ENCODE data around the gene CABLES1.
"Not testable (repeated sequence)": the region's sequence is repeated elsewhere in the genome, so short reads cannot be mapped to it uniquely, and the experiment has no call there.

CABLES1 gene

DNA sequence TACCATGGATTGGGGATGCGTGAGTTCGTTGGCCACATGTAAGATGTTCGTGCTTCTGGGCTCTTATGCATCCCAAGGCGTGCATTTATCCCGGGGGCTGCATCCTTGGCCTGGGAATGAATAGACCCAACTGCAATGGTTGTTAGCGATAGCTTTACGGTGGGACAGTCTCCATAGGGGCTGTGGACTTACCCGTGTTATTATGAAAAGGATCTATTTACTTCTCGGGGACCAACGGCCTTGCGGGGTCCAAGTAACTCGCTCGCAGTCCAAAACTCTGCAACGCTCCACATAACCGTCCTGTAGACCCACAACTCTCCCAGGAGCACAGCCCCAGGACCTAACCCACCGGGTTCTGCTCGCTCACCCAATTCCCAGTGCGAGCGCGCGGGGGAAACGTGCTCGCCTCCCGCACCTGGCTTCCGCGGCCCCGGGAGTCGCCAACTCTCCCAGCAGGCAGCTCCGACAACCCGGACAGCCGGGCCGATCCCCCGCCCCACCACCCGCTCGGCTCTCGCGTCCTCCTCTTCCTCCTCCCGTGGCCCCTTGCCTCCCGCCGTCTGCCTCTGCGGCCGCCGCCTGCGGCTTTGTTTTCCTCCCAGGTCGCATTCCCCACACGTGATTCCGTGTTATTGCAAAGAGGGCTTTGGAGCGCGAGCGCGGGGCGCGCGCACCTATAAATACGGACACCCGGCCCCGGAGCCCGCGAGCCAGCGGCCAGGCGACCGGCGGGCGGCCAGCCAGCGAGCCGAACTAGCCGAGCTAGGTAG lies at the start of gene CABLES1:
CABLES1 (plus strand) TSS at position 706 of the 770 bp plus-strand sequence. CDS start 278 bp downstream, outside the sequence.
- DNase-seq (ENCODE audit: low read depth in 2 of 2): no peak

DNA sequence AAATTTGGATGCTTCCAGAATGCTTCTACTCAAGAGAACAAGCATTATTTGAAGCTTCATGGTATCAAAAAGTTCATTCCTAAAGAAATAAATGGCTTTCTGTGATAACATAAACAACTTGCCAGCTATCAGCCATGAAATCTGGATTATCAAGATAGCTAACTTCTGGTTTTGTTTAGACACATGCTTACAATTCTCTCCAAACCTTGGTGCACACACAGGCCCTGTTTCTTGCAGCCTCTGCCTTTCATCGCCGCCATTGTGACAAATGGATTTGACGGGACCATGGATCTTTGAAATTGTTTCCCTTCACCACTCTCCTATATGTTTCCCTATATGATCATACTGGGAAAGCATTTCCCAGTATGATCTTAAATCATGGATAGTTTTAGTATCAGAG lies 47.9 kb upstream of the CABLES1 start:
- DNase-seq (ENCODE audit: low read depth in 2 of 2): no peak

- no peak for DNase-seq (ENCODE audit: low read depth in 2 of 2)
Measured at GRCh38 chr18:23088310-23088709, 47.0 kb upstream of the CABLES1 start.

DNA sequence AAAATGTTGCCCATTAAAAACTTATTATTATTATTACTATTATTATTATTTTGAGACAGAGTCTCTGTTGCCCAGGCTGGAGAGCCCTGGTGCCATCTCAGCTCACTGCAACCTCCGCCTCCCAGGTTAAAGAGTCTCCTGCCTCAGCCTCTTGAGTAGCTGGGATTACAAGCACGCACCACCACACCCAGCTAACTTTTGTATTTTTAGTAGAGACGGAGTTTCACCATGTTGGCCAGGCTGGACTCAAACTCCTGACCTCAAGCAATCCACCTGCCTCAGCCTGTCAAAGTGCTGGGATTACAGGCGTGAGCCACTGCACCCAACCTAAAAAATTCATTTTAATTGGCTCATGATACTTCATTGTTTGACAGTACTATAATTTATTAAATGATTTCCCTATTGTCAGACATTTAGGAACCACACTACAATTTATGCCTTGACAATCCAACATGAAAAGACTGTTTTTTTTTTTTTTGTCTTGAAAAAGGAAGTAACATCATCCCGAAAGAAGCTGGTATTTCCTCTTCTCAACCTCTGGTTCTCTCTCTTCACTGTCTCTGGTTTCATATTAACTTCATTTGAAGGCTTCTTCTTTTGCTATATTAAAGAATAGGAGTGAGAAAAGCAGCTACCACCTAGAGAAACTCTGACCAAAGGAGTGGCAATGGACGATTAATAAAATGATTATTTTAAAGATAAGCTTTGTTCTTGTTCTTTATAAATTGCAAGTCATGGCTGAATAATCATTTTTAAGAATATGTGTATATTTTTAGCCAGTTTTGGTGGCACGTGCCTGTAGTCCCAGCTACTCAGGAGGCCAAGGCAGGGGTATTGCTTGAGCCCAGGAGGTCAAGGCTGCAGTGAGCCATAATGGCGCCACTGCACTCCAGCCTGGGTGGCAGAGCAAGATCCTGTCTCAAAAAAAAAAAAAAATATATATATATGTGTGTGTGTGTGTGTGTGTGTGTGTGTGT lies 44.0 kb upstream of the CABLES1 start:
- not testable (repeated sequence) for DNase-seq (ENCODE audit: low read depth in 2 of 2)

DNA sequence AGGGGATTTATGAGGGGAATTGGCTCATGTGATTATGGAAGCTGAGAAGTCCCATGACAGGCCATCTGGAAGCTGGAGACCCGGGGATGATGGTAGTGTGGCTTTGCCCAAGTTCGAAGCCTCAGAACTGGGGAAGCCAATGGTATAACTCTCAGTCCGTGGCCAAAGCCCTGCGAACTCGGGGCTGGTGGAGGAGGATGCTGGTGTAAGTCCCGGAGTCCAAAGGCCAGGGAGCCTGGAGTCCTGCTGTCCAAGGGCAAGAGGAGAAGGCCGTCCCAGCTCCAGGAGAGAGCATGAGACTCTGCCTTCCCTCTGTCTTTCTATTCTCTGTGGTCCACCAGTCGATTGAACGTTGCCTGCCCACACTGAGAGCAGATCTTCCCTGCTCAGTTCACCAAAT lies 43.2 kb upstream of the CABLES1 start:
- no peak for DNase-seq (ENCODE audit: low read depth in 2 of 2)

DNA sequence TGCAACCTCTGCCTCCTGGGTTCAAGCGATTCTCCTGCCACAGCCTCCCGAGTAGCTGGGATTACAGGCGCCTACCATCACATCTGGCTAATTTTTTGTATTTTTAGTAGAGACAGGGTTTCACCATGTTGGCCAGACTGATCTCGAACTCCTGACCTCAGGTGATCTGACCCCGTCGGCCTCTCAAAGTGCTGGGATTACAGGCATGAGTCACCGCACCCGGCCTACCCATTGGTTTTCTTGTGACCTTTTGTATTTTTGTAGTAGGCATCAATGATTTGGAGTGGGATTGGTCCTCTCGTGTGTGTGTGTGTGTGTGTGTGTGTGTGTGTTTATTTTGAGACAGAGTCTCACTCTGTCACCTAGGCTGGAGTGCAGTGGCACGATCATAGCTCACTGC lies 42.2 kb upstream of the CABLES1 start:
- not testable (repeated sequence) for DNase-seq (ENCODE audit: low read depth in 2 of 2)

GRCh38 chr18:23093772-23094171 lies 41.5 kb upstream of the CABLES1 start:
- DNase-seq (ENCODE audit: low read depth in 2 of 2): no peak

GRCh38 chr18:23094411-23095190 lies 40.7 kb upstream of the CABLES1 start:
- DNase-seq (ENCODE audit: low read depth in 2 of 2): no peak

- no peak for DNase-seq (ENCODE audit: low read depth in 2 of 2)
Measured at GRCh38 chr18:23095463-23095862, 39.8 kb upstream of the CABLES1 start.

DNA sequence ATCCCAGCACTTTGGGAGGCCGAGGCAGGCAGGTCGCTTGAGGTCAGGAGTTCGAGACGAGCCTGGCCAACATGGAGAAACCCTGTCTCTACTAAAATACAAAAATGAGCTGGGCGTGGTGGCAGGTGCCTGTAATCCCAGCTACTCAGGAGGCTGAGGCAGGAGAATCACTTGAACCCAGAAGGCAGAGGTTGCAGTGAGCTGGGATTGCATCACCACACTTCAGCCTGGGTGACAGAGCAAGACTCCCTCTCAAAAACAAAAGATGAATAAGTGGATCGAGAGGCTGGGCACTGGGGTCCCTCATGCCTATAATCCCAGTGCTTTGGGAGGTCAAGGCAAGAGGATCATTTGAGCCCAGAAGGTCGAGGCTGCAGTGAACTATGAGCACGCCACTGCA lies 38.3 kb upstream of the CABLES1 start:
- not testable (repeated sequence) for DNase-seq (ENCODE audit: low read depth in 2 of 2)

- DNase-seq (ENCODE audit: low read depth in 2 of 2): no peak
Measured at GRCh38 chr18:23099621-23100020, 35.7 kb upstream of the CABLES1 start.

DNA sequence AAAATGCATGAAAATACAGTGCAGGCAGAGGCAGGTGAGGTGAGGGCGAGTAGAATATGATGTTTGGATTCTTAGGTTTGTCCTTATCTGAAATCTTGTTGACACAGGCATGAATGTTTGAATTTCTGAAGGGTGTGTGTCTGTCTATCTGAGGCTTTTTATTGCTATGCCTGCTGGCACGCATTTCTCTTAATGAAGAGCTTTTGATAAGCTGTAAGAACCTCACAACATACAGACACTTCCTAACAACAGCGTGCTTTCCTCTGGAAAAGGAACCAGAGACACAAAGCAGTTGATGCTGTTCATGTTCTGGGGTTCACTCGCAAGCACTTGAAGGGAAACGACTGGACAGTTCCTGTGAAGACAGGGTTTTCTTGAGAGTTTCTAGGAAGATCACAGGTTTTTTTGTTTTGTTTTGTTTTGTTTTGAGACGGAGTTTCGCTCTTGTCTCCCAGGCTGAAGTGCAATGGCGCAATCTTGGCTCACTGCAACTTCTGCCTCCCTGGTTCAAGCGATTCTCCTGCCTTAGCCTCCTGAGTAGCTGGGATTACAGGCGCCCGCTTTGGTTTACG lies 33.3 kb upstream of the CABLES1 start:
- no peak for DNase-seq (ENCODE audit: low read depth in 2 of 2)

- DNase-seq (ENCODE audit: low read depth in 2 of 2): no peak
Measured at GRCh38 chr18:23102493-23103261, 32.6 kb upstream of the CABLES1 start.

- DNase-seq (ENCODE audit: low read depth in 2 of 2): no peak
Measured at GRCh38 chr18:23103449-23103848, 31.8 kb upstream of the CABLES1 start.

DNA sequence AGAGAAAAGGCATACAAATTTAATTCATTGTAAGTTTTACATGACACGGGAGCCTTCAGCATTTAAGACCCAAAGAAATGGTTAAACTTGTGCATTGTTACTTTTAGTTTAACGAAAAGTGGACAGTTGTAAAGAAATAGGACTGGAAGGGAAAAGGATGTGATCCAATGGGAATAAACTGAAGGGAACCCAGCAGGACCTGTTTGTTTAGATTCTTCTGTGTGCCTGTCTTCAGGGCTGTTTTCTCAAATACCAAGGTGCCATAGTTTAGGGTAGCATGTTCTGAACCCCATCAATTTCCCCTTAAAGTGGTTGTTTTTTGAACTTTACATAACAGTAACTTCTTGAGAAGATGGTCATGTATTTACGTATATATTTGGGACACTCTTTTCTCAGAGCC lies 30.3 kb upstream of the CABLES1 start:
- no peak for DNase-seq (ENCODE audit: low read depth in 2 of 2)

DNA sequence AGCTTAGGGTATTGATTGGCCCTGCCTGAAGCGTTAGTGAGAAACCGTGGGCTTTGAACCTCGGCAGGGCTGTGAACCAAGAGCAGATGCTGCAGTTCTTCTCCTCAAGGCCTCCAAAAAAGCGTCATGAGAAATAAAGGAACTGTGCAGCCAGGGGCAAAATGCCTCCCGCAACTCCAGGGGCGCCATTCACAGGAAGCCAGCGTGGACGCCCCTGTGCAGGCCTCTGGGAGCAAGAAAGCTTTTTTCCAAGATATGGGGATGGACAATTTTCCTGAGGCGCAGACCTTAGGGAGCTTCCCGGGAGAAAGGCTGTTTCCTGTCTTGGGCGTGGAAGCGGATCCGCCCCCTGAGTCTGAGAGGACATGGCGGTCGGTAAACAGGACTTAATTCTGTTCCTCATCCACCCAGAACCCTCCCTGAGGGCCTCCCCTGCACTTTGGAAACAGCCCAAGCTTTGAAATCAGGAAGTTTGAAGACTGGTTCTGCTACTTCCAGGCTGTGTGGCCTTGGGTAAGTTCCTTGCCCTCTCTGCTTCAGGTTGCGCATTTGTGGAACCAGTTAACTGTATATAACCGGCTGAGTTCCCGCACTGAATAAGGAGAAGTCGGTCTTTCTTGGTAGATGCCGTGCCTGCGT lies 29.6 kb upstream of the CABLES1 start:
- DNase-seq (ENCODE audit: low read depth in 2 of 2): no peak

DNA sequence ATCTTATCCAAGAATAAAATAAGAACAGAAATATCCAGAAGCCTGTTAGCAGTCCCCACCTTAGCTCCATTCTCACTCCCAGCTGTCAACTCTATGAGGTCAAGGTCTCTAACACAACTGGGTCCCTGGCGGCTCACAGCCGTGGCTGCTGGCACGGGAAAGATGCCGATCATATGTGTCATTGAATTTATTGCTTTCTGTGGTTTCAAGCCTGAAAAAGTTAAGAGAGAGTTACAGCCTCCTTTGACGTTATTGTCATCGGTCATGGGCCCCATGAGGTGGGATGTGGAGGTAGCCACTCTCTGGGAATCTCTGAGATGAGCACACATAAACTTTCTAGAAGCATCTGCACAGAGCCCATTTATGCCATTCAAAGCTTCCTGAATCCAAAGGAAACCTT lies 28.7 kb upstream of the CABLES1 start:
- DNase-seq (ENCODE audit: low read depth in 2 of 2): no peak

GRCh38 chr18:23107718-23108117 lies 27.6 kb upstream of the CABLES1 start:
- no peak for DNase-seq (ENCODE audit: low read depth in 2 of 2)

DNA sequence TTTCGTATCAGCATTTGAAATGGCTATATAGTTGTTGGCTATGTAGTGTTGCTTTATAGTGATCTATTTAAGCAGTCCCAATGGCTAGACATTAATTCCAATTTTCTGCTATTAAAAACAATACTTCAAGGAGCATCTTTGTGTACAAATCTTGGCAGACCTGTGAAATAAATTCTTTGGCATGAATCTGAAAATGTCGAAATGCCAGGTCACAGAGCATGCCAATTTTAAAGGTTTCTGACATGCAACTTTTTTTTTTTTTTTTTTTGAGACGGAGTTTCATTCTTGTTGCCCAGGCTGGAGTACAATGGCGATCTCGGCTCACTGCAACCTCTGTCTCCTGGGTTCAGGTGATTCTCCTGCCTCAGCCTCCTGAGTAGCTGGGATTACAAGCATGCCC lies 26.8 kb upstream of the CABLES1 start:
- DNase-seq (ENCODE audit: low read depth in 2 of 2): no peak

DNA sequence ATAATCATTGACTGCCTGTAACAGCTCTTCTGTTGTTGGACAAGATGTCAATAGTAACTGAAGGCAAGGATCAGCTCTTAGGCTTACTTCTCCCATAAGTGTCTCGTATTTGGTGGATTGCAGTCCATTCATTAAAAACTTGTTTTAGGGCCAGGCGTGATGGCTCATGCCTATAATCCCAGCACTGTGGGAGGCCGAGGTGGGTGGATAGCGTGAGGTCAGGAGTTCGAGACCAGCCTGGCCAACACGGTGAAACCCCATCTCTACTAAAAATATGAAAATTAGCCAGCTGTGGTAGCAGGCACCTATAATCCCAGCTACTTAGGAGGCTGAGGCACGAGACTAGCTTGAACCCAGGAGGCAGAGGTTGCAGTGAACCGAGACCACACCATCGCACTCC lies 26.1 kb upstream of the CABLES1 start:
- DNase-seq (ENCODE audit: low read depth in 2 of 2): not testable (repeated sequence)
